ENCODE data around the gene POU6F1. TPM values are rescaled to one million over a fixed set of nuclear protein-coding genes. Genes with fewer than 3 reads are reported as not detected.
"Not testable (repeated sequence)": the region's sequence is repeated elsewhere in the genome, so short reads cannot be mapped to it uniquely, and the experiment has no call there.

The POU6F1 gene
- total RNA-seq = 2.6 TPM

- H3K4me3 ChIP-seq (ENCODE audit: low read length in 3 of 3) = peak within 1 kb of the TSS; percentile 79 to 87 (median 86)
- peaks cover 11 to 17% (median 17%) of the 10 kb centered on the region in 3 donors for H3K4me1 ChIP-seq (ENCODE audit: control insufficient read depth in 3 of 3, insufficient read depth in 3 of 3, low read length in 3 of 3)
- no peaks in the 10 kb centered on the region for H3K27me3 ChIP-seq (ENCODE audit: control insufficient read depth in 3 of 3, insufficient read depth in 3 of 3, low read length in 3 of 3)
- peak within 1 kb of the TSS; percentile 87 to 92 (median 89) for H3K9ac ChIP-seq (ENCODE audit: low read depth in 1 of 3, low read length in 3 of 3)
- no peaks in the 10 kb centered on the region for H3K9me3 ChIP-seq (ENCODE audit: control insufficient read depth in 3 of 3, low read length in 3 of 3)
- peaks cover 0 to 5% (median 3%) of the 10 kb centered on the region in 3 donors for H3K36me3 ChIP-seq (ENCODE audit: control insufficient read depth in 3 of 3, insufficient read depth in 3 of 3, low read length in 3 of 3)
- H3K27ac ChIP-seq (ENCODE audit: low read depth, low read length) = peak within 1 kb of the TSS; percentile 90
Observed at GRCh38 chr12:51217968-51218606, at the start of gene POU6F1. POU6F1 (minus strand) TSS chr12:51218062; CDS start chr12:51206836, 11,226 bp downstream.

- no peaks in the 10 kb centered on the region for H3K36me3 ChIP-seq (ENCODE audit: control insufficient read depth in 3 of 3, insufficient read depth in 3 of 3, low read length in 3 of 3)
Observed at GRCh38 chr12:51265024-51265423, 47.2 kb upstream of the POU6F1 start.

GRCh38 chr12:51264297-51264696, 46.4 kb upstream of the POU6F1 start:
- no peaks in the 10 kb centered on the region for H3K9me3 ChIP-seq (ENCODE audit: control insufficient read depth in 3 of 3, low read length in 3 of 3)
- H3K36me3 ChIP-seq (ENCODE audit: control insufficient read depth in 3 of 3, insufficient read depth in 3 of 3, low read length in 3 of 3) = no peaks in the 10 kb centered on the region
- no peaks in the 10 kb centered on the region for H3K4me1 ChIP-seq (ENCODE audit: control insufficient read depth in 3 of 3, insufficient read depth in 3 of 3, low read length in 3 of 3)
- H3K4me3 ChIP-seq (ENCODE audit: low read length in 3 of 3) = no peak overlapping the region
- H3K27ac ChIP-seq (ENCODE audit: low read depth, low read length) = no peak overlapping the region
- H3K9ac ChIP-seq (ENCODE audit: low read depth in 1 of 3, low read length in 3 of 3) = no peak overlapping the region
- H3K27me3 ChIP-seq (ENCODE audit: control insufficient read depth in 3 of 3, insufficient read depth in 3 of 3, low read length in 3 of 3) = peaks cover 0 to 4% (median 0%) of the 10 kb centered on the region in 3 donors

More at GRCh38 chr12:51265024-51265423, 47.2 kb upstream of the POU6F1 start:
- H3K4me1 ChIP-seq (ENCODE audit: control insufficient read depth in 3 of 3, insufficient read depth in 3 of 3, low read length in 3 of 3) = no peaks in the 10 kb centered on the region
- no peak overlapping the region for H3K4me3 ChIP-seq (ENCODE audit: low read length in 3 of 3)
- H3K9me3 ChIP-seq (ENCODE audit: control insufficient read depth in 3 of 3, low read length in 3 of 3) = no peaks in the 10 kb centered on the region
- peaks cover 0 to 8% (median 0%) of the 10 kb centered on the region in 3 donors for H3K27me3 ChIP-seq (ENCODE audit: control insufficient read depth in 3 of 3, insufficient read depth in 3 of 3, low read length in 3 of 3)
- no peak overlapping the region for H3K27ac ChIP-seq (ENCODE audit: low read depth, low read length)
- H3K9ac ChIP-seq (ENCODE audit: low read depth in 1 of 3, low read length in 3 of 3) = no peak overlapping the region

- no peak overlapping the region for H3K9ac ChIP-seq (ENCODE audit: low read depth in 1 of 3, low read length in 3 of 3)
- H3K9me3 ChIP-seq (ENCODE audit: control insufficient read depth in 3 of 3, low read length in 3 of 3) = no peaks in the 10 kb centered on the region
- H3K4me3 ChIP-seq (ENCODE audit: low read length in 3 of 3) = no peak overlapping the region
- H3K4me1 ChIP-seq (ENCODE audit: control insufficient read depth in 3 of 3, insufficient read depth in 3 of 3, low read length in 3 of 3) = no peaks in the 10 kb centered on the region
- no peak overlapping the region for H3K27ac ChIP-seq (ENCODE audit: low read depth, low read length)
- no peaks in the 10 kb centered on the region for H3K36me3 ChIP-seq (ENCODE audit: control insufficient read depth in 3 of 3, insufficient read depth in 3 of 3, low read length in 3 of 3)
- H3K27me3 ChIP-seq (ENCODE audit: control insufficient read depth in 3 of 3, insufficient read depth in 3 of 3, low read length in 3 of 3) = no peaks in the 10 kb centered on the region
Observed at GRCh38 chr12:51263341-51263740, 45.5 kb upstream of the POU6F1 start.

GRCh38 chr12:51262758-51263177, 44.9 kb upstream of the POU6F1 start:
- Histone ChIP-seq H3K36me3 (ENCODE audit: control insufficient read depth in 3 of 3, insufficient read depth in 3 of 3, low read length in 3 of 3) (no peaks in the 10 kb centered on the region), H3K27me3 (ENCODE audit: control insufficient read depth in 3 of 3, insufficient read depth in 3 of 3, low read length in 3 of 3) (no peaks in the 10 kb centered on the region), H3K9ac (ENCODE audit: low read depth in 1 of 3, low read length in 3 of 3) (no peak overlapping the region), H3K4me1 (ENCODE audit: control insufficient read depth in 3 of 3, insufficient read depth in 3 of 3, low read length in 3 of 3) (no peaks in the 10 kb centered on the region), H3K27ac (ENCODE audit: low read depth, low read length) (no peak overlapping the region), H3K4me3 (ENCODE audit: low read length in 3 of 3) (no peak overlapping the region), H3K9me3 (ENCODE audit: control insufficient read depth in 3 of 3, low read length in 3 of 3) (no peaks in the 10 kb centered on the region)

- H3K27ac ChIP-seq (ENCODE audit: low read depth, low read length); H3K9ac ChIP-seq (ENCODE audit: low read depth in 1 of 3, low read length in 3 of 3); H3K9me3 ChIP-seq (ENCODE audit: control insufficient read depth in 3 of 3, low read length in 3 of 3); H3K36me3 ChIP-seq (ENCODE audit: control insufficient read depth in 3 of 3, insufficient read depth in 3 of 3, low read length in 3 of 3); H3K4me3 ChIP-seq (ENCODE audit: low read length in 3 of 3); H3K4me1 ChIP-seq (ENCODE audit: control insufficient read depth in 3 of 3, insufficient read depth in 3 of 3, low read length in 3 of 3); H3K27me3 ChIP-seq (ENCODE audit: control insufficient read depth in 3 of 3, insufficient read depth in 3 of 3, low read length in 3 of 3): not testable (repeated sequence)
Observed at GRCh38 chr12:51259600-51259999, 41.7 kb upstream of the POU6F1 start.

- no peaks in the 10 kb centered on the region for H3K27me3 ChIP-seq (ENCODE audit: control insufficient read depth in 3 of 3, insufficient read depth in 3 of 3, low read length in 3 of 3)
- H3K9ac ChIP-seq (ENCODE audit: low read depth in 1 of 3, low read length in 3 of 3) = no peak overlapping the region
- no peaks in the 10 kb centered on the region for H3K4me1 ChIP-seq (ENCODE audit: control insufficient read depth in 3 of 3, insufficient read depth in 3 of 3, low read length in 3 of 3)
- H3K9me3 ChIP-seq (ENCODE audit: control insufficient read depth in 3 of 3, low read length in 3 of 3) = no peaks in the 10 kb centered on the region
- H3K36me3 ChIP-seq (ENCODE audit: control insufficient read depth in 3 of 3, insufficient read depth in 3 of 3, low read length in 3 of 3) = no peaks in the 10 kb centered on the region
- H3K4me3 ChIP-seq (ENCODE audit: low read length in 3 of 3) = no peak overlapping the region
- no peak overlapping the region for H3K27ac ChIP-seq (ENCODE audit: low read depth, low read length)
Observed at GRCh38 chr12:51254536-51254935, 36.7 kb upstream of the POU6F1 start.

- no peaks in the 10 kb centered on the region for H3K36me3 ChIP-seq (ENCODE audit: control insufficient read depth in 3 of 3, insufficient read depth in 3 of 3, low read length in 3 of 3)
- H3K4me3 ChIP-seq (ENCODE audit: low read length in 3 of 3) = no peak overlapping the region
- no peak overlapping the region for H3K9ac ChIP-seq (ENCODE audit: low read depth in 1 of 3, low read length in 3 of 3)
- no peaks in the 10 kb centered on the region for H3K27me3 ChIP-seq (ENCODE audit: control insufficient read depth in 3 of 3, insufficient read depth in 3 of 3, low read length in 3 of 3)
- no peaks in the 10 kb centered on the region for H3K4me1 ChIP-seq (ENCODE audit: control insufficient read depth in 3 of 3, insufficient read depth in 3 of 3, low read length in 3 of 3)
- H3K27ac ChIP-seq (ENCODE audit: low read depth, low read length) = no peak overlapping the region
- no peaks in the 10 kb centered on the region for H3K9me3 ChIP-seq (ENCODE audit: control insufficient read depth in 3 of 3, low read length in 3 of 3)
Observed at GRCh38 chr12:51253276-51253675, 35.4 kb upstream of the POU6F1 start.

GRCh38 chr12:51247523-51248206, 29.8 kb upstream of the POU6F1 start:
- no peak overlapping the region for H3K27ac ChIP-seq (ENCODE audit: low read depth, low read length)

GRCh38 chr12:51246254-51246853, 28.5 kb upstream of the POU6F1 start:
- peaks cover 4 to 7% (median 6%) of the 10 kb centered on the region in 3 donors for H3K4me1 ChIP-seq (ENCODE audit: control insufficient read depth in 3 of 3, insufficient read depth in 3 of 3, low read length in 3 of 3)
- H3K36me3 ChIP-seq (ENCODE audit: control insufficient read depth in 3 of 3, insufficient read depth in 3 of 3, low read length in 3 of 3) = peaks cover 16 to 27% (median 18%) of the 10 kb centered on the region in 3 donors
- no peak overlapping the region for H3K4me3 ChIP-seq (ENCODE audit: low read length in 3 of 3)
- H3K9me3 ChIP-seq (ENCODE audit: control insufficient read depth in 3 of 3, low read length in 3 of 3) = no peaks in the 10 kb centered on the region
- no peaks in the 10 kb centered on the region for H3K27me3 ChIP-seq (ENCODE audit: control insufficient read depth in 3 of 3, insufficient read depth in 3 of 3, low read length in 3 of 3)
- H3K27ac ChIP-seq (ENCODE audit: low read depth, low read length) = no peak overlapping the region
- no peak overlapping the region for H3K9ac ChIP-seq (ENCODE audit: low read depth in 1 of 3, low read length in 3 of 3)

More at GRCh38 chr12:51247523-51248206, 29.8 kb upstream of the POU6F1 start:
- H3K4me3 ChIP-seq (ENCODE audit: low read length in 3 of 3) = no peak overlapping the region
- no peaks in the 10 kb centered on the region for H3K9me3 ChIP-seq (ENCODE audit: control insufficient read depth in 3 of 3, low read length in 3 of 3)
- H3K27me3 ChIP-seq (ENCODE audit: control insufficient read depth in 3 of 3, insufficient read depth in 3 of 3, low read length in 3 of 3) = no peaks in the 10 kb centered on the region
- peaks cover 4 to 7% (median 6%) of the 10 kb centered on the region in 3 donors for H3K4me1 ChIP-seq (ENCODE audit: control insufficient read depth in 3 of 3, insufficient read depth in 3 of 3, low read length in 3 of 3)
- H3K9ac ChIP-seq (ENCODE audit: low read depth in 1 of 3, low read length in 3 of 3) = peak overlapping the region in 1 of 3 donors; percentile 40
- peaks cover 4 to 17% (median 8%) of the 10 kb centered on the region in 3 donors for H3K36me3 ChIP-seq (ENCODE audit: control insufficient read depth in 3 of 3, insufficient read depth in 3 of 3, low read length in 3 of 3)

All from skeletal muscle tissue (tissue), 4 donors.